Glutamatergic neuron (in vitro differentiated cells): ENCODE data around the gene CD300E. TPM values are rescaled to one million over a fixed set of nuclear protein-coding genes. Genes with fewer than 3 reads are reported as not detected.

Source experiments
- DNase-seq: peaks from one replicate; pipeline ENCODE4 v3.0.0; 2022
- H3K27ac Mint-ChIP-seq: one replicate; pipeline ENCODE4 v1.8.0; 2020; ENCODE audit warnings: mild to moderate bottlenecking, mixed read lengths, inconsistent platforms; ENCODE audit not compliant: unreplicated experiment
- H3K27me3 Mint-ChIP-seq: one replicate; pipeline ENCODE4 v1.8.0; 2020; ENCODE audit warnings: mild to moderate bottlenecking, moderate library complexity, mixed read lengths, inconsistent platforms; ENCODE audit not compliant: unreplicated experiment
- H3K36me3 Mint-ChIP-seq: one replicate; pipeline ENCODE4 v1.8.0; 2020; ENCODE audit warnings: mild to moderate bottlenecking, mixed read lengths, inconsistent platforms; ENCODE audit not compliant: unreplicated experiment
- H3K4me1 Mint-ChIP-seq: one replicate; pipeline ENCODE4 v1.8.0; 2020; ENCODE audit warnings: mild to moderate bottlenecking, low read depth, mixed read lengths, inconsistent platforms; ENCODE audit not compliant: unreplicated experiment
- H3K4me3 Mint-ChIP-seq: one replicate; pipeline ENCODE4 v1.8.0; 2020; ENCODE audit warnings: mild to moderate bottlenecking, mixed read lengths, inconsistent platforms; ENCODE audit not compliant: unreplicated experiment
- H3K9me3 Mint-ChIP-seq: one replicate; pipeline ENCODE4 v1.8.0; 2020; ENCODE audit warnings: mild to moderate bottlenecking, moderate library complexity, mixed read lengths, inconsistent platforms; ENCODE audit not compliant: unreplicated experiment
- CTCF ChIP-seq: fragments of 200-600 bp; sonication (generic); IDR thresholded peaks from one replicate; pipeline ENCODE4 v1.5.0; 2021; ENCODE audit not compliant: partially characterized antibody, unreplicated experiment
- total RNA-seq: library from RNA; stranded (reverse); fragmentation: NEBNext Ultra II Directional; extraction: Animal tissue kit (Norgen Biotek cat#: 25700); gene quantifications from one replicate; pipeline ENCODE4 v1.2.1, GENCODE V29; 2021; ENCODE audit not compliant: unreplicated experiment

CD300E gene
- total RNA-seq, 1 donor from 2014 or later = not detected

GRCh38 chr17:74569020-74570003 is 54.2 kb downstream of the CD300E start:
- Mint-ChIP-seq H3K9me3 (peaks cover 2% of the 10 kb centered on the region), H3K36me3 (peaks cover 5% of the 10 kb centered on the region), H3K27me3 (peaks cover 3% of the 10 kb centered on the region), H3K27ac (no peak overlapping the region), H3K4me1 (peaks cover 18% of the 10 kb centered on the region), H3K4me3 (no peak overlapping the region)
- TF ChIP-seq CTCF = no peak
- DNase-seq = no peak

GRCh38 chr17:74568106-74568873 is 55.2 kb downstream of the CD300E start:
- Mint-ChIP-seq H3K9me3 (peaks cover 3% of the 10 kb centered on the region), H3K4me3 (no peak overlapping the region), H3K27ac (no peak overlapping the region), H3K4me1 (peaks cover 18% of the 10 kb centered on the region), H3K36me3 (peaks cover 7% of the 10 kb centered on the region), H3K27me3 (peaks cover 3% of the 10 kb centered on the region)
- no peak for DNase-seq
- no peak for TF ChIP-seq CTCF

GRCh38 chr17:74567397-74567796 is 56.1 kb downstream of the CD300E start, which contains the start of gene CD300H:
Gene CD300H, minus strand, starts transcription at chr17:74567509.
- peaks cover 3% of the 10 kb centered on the region for H3K27me3 Mint-ChIP-seq
- peaks cover 3% of the 10 kb centered on the region for H3K9me3 Mint-ChIP-seq
- peaks cover 9% of the 10 kb centered on the region for H3K36me3 Mint-ChIP-seq
- H3K4me3 Mint-ChIP-seq = no peak within 1 kb of the TSS
- no peak for DNase-seq
- peaks cover 18% of the 10 kb centered on the region for H3K4me1 Mint-ChIP-seq
- TF ChIP-seq CTCF = no peak
- H3K27ac Mint-ChIP-seq = no peak within 1 kb of the TSS

GRCh38 chr17:74566132-74566753 is 57.3 kb downstream of the CD300E start:
- Mint-ChIP-seq H3K9me3 (peaks cover 3% of the 10 kb centered on the region), H3K4me1 (peaks cover 18% of the 10 kb centered on the region), H3K4me3 (no peak overlapping the region), H3K27ac (no peak overlapping the region), H3K27me3 (peaks cover 3% of the 10 kb centered on the region), H3K36me3 (peaks cover 14% of the 10 kb centered on the region)
- peak; percentile 50 for TF ChIP-seq CTCF
- DNase-seq = peak; percentile 73
